Measurements from ENCODE around the gene FRMD4A.
"Not testable (repeated sequence)": the region's sequence is repeated elsewhere in the genome, so short reads cannot be mapped to it uniquely, and the experiment has no call there.

FRMD4A gene

DNA sequence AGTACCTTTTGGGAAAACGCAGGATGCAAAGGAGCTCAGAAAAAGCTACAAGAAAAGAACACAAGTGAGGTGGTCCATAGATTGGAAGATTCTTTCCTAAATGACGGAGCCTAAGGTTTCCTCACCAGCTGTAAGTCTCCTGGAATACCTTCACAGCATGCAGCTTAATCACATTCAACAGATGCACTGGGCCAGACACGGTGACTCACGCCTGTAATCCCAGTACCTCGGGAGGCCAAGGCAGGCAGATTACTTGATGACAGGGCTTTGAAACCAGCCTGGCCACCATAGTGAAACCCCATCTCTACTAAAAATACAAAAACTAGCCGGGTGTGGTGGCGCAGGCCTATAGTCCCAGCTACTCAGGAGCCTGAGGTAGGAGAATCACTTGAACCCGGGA, 228.7 kb downstream of the FRMD4A start:
- DNase-seq (ENCODE audit: low read depth in 2 of 2) = no peak

DNA sequence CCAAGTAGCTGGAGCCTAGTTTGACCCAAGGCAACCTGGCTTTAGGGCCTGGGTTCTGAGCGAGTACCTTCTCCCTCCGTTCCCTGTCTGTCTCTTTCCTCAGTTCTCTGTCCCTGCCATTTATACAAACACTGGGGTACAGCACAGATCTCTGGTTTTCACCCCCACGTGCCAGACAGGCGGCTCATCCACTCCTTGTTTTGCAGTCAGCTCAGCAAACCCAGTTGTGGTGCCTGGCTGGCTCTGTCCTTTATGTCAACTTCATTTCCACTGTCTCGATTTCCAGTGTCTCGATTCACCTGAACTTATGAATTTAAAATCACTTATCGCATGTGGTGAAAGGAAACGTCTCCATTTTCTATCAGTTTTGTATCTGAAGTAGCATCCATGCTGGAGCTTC, 230.8 kb downstream of the FRMD4A start:
- DNase-seq (ENCODE audit: low read depth in 2 of 2) = no peak

DNA sequence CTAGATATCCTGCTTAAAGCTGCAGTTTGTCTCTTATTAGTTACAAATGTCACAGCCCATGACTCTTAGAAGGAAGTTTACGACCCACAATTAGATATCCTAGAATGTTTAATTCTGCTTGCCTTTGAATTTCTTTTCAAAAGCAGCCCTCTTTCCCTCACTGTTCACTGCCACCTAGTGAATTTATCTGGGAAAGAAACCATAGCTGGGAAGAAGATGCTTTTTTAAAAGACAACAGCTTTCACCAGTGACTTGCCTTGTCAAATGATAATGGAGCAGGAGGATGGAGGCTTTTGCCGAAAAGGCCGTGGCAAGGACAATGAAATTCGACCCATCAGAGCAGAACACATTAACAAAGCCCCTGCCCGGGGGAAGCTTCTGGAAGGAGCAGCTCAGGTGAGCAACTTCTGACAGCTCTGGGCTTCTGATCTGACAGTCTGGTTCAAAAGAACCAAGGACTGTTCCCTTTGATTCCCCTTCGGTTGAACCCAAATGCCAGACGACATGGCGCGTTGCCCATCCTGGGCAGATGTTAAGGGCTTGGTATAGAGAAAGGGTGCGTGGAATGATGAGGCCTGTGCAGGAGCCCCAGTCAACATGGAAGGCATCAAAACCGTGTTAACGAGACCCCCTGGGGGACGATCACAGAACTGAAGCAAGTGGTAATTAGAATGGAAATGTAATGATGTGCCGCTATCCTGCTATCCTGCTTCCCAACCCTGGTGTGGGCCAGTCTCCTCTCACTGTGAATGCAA, 236.8 kb downstream of the FRMD4A start:
- DNase-seq (ENCODE audit: low read depth in 2 of 2) = no peak

DNA sequence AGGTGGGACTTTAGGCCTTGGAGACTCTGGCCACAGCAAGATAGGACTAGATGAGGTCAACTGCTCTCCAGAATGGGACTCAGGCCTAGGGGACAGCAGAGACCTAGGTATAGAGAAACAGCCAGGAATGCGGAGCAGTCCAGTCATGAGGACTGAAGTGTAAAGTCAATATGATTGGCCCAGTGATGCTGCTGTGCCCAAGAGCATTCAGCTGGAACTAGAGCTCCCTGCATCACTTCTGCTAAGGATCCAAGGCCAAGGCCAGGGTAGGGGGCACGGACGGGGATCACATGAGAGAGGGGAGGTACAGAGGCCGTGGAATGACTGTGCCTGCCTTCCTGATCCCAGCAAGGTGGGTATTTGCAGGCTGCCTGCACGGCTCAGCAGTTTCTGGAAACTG, 237.9 kb downstream of the FRMD4A start:
- no peak for DNase-seq (ENCODE audit: low read depth in 2 of 2)

DNA sequence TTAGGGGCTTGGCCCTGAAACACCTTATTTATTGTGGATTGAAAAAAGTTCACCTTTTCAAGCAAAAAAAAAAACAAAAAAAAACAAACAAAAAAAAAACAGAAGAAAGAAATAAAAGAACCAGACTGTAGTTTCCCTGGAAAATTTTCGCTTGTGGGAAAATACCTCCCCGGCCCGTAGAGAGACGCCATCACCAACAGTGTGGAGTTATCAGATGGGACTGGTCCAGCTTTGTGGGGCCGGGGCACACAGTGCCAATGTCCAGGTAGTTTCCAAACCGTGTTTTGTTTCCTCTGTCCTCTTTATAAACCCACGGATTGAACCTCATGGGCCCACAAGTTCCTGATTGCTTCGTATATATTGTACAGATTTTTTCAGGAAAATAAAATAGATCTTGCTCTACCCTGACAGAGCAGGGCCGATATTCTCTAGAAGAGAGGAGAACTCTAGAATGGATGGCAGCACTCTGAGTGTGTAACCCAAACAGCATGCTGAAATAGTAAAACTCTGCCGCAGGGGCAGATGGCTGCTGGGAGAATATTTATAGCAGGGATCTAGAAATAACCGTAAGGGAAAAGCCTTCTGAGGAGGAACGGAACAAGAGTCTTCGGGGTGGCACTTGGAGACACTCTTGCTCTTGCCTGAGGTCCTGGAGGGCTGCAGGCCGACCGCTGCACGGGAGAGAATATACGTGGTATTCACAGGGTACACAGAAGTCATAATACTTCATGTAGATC, 241.0 kb downstream of the FRMD4A start:
- no peak for DNase-seq (ENCODE audit: low read depth in 2 of 2)

DNA sequence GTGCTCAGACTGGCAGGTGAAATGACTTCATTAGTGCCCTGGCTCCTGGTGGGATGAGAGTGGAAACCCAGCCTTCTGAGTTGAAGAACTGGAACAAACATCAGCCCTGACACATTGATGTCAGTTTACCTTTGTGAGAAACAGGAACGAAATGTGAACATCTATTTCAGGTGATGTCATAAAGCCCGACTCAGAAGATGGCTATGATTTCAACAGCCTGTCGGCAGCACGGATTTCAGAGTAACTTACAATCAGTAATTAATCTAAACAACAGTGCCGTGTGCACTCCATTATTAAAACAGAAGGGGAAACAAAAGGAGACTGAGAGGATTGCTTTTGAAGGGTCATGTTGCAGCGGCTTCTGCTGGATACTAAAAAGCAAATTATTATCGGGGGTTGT, 243.2 kb downstream of the FRMD4A start:
- DNase-seq (ENCODE audit: low read depth in 2 of 2) = no peak

DNA sequence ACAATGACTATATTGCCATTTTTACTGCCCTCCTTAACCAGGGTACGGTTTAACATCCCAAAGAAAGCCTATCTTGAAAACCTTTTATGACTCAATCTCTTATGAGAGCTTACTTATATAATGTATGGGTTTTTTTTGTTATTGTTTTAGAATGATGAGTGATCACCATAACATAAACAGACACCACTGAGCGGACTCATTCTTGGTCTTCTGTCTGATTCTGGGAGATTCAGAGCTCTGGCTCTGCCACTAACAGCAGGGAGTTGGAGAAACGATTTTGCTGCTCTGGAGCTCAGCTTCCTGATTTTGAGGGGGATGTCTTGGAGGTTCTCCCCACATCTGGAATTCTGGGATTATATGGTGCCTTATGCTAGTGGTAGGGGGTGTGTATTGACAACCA, 244.1 kb downstream of the FRMD4A start:
- no peak for DNase-seq (ENCODE audit: low read depth in 2 of 2)

DNA sequence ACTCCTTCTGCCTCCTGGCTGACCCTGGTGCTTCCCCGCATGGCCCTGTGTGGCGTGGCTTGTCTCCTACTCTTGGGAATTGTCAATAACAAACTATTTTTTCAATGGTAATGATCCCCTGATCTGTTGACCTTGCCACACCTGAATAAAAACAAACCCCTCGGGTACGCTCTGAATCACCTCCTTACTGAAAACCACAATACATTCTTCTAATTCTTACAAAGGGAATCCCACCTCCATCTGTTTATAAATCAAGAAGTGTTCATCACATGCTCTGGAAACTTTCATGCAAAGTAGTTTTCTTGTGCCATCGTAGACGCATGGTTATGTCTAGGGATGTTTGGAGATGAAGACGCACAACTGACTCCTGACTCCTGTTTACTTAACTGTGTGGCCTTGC, 245.8 kb downstream of the FRMD4A start:
- no peak for DNase-seq (ENCODE audit: low read depth in 2 of 2)

DNA sequence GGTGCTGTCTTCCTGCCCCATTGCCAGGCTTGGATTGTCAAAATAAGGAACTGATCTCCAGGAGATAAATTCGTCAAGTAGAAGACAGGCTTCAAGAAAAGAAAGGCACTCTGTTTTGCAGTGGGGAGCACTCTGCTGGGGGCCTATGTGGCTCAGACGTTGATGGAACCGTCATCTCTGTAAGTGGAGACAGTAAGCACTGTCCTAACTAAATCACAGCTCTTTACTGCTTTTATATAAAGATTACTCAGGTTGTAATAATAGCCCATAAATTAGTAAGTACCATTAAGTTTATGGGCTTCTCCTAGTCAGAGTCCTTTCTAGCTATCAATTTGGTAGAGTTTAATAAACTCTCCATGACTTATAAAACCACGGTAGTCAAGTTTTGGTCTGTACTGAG, 249.9 kb downstream of the FRMD4A start:
- no peak for DNase-seq (ENCODE audit: low read depth in 2 of 2)

DNA sequence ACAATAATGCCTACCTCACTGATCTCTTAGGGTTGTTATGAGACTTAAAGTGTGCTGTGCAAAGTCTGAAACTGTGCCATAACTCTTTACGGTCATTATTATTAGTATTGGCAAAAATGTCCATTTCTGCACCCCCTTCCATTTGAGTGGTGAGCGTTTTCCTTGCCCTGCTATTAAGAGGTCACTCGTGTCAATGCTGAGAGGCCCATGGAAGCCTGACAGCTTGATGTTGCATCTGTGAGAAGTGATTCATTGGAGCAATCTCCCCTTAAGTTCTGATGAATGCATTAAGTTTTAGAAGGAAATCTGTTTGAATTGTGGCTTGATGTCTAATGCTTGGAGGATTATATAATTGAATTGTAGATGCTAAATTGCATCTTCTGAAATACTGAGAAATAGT, 253.3 kb downstream of the FRMD4A start:
- DNase-seq (ENCODE audit: low read depth in 2 of 2) = no peak

DNA sequence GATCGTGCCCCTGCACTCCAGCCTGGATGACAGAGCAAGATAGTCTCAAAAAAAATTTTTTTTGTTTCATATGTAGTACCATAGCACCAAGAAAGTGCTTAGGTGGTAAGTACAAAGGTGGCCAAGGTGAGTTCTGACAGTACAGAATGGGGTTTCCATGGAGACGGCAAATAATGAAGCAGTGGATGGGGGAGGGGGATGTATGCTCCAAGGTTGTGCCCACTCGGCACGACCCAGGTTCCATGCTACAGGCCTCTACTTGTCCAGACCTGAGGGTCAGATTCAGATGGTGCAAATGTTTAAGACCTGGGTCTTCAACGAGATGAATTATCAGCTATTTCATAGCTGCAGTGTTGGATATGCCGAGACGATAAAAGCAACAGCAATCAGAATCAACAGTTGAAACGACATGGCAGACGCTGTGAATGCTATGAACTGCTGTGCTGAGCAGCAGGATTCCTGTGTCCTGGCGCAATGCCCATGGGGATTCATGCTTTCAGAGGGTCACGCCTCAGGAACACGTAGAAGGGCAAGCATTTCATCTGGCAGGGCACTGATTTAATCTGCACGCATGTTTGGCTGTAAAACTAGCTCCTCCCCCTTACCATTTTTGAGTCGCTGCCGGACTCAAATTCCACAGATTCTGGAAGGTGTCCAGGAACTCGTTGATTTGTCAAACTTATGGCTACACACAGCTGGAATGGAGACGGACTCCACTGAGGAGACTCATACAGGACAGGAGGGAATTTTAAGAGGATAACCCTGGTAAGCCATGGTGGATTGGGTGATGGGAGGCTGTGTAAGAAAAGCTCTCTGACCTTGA, 256.5 kb downstream of the FRMD4A start:
- no peak for DNase-seq (ENCODE audit: low read depth in 2 of 2)

DNA sequence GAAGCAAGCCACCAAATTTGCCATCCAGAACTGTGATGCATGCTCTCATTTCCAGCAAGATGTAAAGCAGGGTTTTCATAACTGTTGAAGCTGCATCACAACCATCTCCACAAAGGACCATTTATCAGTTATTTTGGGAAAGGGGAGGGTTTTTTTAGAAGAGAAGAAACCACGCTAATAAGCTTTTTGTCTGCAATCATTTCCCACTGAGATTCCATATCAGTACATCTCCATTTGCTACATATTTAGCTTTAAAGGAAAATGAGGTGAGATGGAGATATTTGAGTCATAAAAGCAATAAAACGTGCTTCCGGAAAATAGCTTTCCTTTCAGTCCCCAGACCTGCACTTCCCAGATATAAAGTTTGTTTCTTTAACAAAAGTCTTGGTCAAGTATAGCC, 258.2 kb downstream of the FRMD4A start:
- DNase-seq (ENCODE audit: low read depth in 2 of 2) = no peak

DNA sequence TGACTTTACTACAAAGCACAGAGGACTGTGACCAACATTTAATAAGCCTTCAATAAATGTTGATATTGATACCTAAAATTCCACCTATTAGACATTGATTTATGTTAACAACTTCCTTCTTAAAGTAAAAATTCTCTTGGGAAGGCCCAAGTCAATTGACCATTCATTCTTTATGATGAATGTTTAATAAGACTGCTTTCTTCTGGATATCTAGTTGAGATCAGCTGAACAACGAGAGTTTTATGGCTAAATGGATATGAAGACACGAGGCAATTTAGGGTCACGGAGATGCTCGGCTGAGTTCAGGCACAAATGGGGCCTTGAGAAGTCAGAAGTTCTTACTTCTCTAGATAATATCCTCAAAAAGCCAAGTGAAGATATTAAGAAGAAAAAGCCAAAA, 258.8 kb downstream of the FRMD4A start:
- no peak for DNase-seq (ENCODE audit: low read depth in 2 of 2)

DNA sequence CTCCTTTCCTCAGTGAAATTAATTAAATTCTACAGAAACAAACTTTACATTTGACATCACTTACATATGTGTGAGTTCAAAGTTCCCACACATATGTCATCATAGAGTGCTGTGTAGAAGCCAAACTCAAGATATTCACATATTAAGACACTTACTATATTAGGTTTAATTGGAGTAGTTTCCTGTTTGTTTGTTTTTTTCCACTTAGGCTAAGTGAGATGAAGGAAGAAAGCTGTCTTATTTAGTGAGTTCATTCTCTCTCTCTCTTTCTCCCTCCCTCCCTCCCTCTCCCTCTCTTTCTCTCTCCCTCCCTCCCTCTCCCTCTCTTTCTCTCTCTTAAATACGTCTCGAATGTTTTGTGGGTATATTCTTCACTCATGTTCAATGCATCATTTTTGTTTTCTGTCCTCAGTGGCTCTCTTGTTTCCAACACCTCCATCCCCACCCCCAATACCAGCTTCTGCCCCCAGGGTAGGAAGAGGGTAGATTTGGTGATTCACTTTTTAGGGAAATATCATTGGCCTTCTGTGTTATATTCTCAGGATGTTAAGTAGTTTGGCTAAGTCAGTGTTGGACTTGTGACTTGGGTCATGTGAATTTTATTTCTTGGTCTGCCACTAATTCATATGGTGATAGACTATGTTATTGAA, 262.0 kb downstream of the FRMD4A start:
- no peak for DNase-seq (ENCODE audit: low read depth in 2 of 2)

DNA sequence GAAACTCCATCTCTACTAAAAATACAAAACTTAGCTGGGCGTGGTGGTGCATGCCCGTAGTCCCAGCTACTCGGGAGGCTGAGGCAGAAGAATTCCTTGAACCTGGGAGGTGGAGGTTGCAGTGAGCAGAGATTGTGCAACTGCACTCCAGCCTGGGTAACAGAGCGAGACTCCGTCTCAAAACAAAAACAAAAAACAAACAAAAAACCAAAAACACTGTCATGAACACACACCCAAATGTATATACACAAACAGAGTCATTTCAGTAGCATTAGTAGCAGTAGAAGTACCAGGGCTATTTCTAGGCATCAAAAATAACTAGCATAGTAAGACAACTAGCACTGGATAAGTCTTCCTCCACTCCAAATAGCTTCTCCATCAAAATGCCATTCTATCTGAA, 263.1 kb downstream of the FRMD4A start:
- not testable (repeated sequence) for DNase-seq (ENCODE audit: low read depth in 2 of 2)

DNA sequence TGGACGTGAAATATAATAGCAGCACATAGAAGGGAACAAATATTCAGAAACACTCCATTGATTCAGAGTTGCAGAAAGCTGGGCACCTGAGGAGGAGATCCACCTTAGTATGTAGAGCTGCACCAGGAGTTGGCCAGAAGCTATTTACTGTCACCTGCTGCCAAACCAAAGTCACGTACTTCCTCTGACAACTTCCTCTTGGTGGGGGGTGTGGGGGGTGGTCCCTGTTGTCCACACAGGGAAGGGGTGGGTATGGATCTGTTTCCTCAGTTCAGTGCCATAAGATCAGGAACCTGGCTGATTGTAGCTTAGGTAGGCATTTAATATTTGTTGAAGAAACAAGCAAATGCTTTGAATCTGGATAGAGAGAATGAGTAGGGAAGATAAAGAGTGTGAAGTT, 264.6 kb downstream of the FRMD4A start:
- DNase-seq (ENCODE audit: low read depth in 2 of 2) = no peak

DNA sequence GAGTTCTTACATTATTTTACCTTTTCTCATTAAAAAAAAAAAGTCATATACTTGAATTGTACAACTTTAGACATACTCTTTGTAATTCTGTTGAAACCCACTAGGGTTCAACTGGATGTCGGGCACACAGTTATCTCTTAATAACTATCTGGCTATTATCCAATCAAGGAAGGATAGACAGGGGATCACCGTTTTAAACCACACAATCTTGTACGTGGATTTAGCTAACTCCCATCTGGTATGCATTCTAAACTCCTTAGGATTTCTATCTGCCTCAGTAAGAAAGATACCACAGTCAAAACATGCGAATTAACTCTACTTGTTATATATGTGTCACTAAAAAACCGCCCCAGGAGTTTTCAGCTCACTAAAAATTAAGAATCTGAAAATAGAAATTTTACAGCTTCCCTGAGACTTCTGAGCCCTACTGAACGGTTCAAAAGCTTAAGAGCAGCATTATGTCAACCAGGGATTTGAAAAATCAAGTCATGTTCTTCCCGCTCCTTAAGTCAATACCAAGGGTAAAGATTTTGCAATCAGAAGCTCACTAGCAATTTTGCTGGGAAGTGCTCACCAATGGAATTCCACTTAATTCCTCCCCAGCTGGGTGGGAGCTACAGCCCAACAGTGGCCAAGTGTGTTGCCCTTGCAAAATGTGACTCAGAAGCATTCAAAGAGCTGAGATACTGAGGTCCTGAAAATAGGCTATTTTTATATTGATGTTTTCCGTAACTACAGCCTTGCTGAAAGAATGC, 267.0 kb downstream of the FRMD4A start:
- DNase-seq (ENCODE audit: low read depth in 2 of 2) = no peak

DNA sequence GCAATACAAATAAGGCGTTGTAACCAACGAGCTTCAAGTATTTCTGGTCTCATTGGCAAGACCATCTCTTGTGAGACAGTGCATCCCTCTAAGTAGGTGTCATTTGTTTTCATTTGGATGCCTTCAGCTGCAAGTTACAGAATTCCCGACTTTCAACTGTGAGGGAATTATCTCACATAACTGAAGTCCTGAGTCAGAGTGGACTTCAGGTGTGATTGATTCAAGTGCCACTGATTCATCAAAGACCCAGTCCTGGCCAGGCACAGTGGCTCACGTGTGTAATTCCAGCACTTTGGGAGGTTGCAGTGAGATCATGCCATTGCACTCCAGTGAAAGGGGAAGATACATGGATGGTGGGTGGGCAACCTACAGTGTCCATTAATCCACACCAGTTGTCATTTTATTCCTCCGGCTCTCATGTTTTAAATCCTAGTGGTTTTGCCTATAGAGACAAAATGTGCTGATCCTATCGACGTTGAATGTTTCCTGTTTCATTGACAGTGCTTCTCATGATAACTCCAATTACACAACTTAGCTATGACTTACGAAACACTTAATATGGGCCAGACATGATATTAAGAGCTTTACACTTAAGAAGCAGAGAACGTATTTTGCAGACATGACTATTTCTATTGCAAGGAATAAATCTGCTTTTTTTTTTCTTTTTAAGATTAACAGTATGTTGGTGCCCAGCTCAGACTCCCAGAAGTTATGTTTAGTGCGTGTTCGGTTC, 268.0 kb downstream of the FRMD4A start:
- no peak for DNase-seq (ENCODE audit: low read depth in 2 of 2)

DNA sequence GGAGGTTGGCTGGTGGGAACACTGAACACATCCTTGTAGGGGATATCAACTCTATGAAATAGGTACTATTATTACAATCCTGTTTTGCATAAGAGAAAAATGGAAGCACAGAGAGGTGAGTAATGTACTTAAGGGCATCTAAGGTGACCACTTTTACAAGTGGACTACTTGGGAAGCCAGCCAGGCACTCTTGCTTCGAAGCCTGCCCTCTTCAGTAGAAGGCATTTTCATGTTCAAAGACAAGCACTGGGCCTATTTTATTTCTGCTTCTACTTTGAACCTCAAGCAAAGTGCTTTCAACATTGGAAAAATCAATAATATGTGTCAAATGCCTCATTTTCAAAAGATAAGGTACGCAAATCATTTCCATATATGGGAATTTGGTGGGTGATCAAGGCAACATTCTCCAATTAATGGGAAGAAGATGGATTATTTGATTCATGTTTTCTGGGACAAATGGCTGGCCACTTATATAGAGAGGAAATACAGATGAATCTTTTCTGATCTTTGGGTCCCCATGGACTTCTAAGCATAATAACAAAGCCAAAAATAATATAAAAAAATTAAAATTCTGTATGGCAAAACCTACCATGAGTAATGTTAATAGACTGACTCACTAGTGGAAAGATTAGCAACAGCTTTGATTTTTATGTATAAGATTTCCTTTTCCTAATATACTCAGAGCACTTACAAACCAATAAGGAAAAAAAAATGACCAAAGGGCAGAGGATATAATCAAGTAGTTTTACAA, 270.2 kb downstream of the FRMD4A start:
- DNase-seq (ENCODE audit: low read depth in 2 of 2) = no peak

Measured in stimulated activated CD8-positive, alpha-beta memory T cell treated with anti-CD3 and anti-CD28 coated beads, Interleukin-7, amount 100 ng/mL, for 1 hour (primary cell).